GM19328 (cell line): ENCODE measurements around the gene TRMT61A.
"Not testable (repeated sequence)": the region's sequence is repeated elsewhere in the genome, so short reads cannot be mapped to it uniquely, and the experiment has no call there.

Experiments used
- ATAC-seq: cut with Tn5 transposase; IDR thresholded peaks from one replicate; pipeline ENCODE4 v1.9.1; 2021; ENCODE audit warnings: mild to moderate bottlenecking, moderate library complexity; ENCODE audit not compliant: unreplicated experiment

Gene TRMT61A

DNA sequence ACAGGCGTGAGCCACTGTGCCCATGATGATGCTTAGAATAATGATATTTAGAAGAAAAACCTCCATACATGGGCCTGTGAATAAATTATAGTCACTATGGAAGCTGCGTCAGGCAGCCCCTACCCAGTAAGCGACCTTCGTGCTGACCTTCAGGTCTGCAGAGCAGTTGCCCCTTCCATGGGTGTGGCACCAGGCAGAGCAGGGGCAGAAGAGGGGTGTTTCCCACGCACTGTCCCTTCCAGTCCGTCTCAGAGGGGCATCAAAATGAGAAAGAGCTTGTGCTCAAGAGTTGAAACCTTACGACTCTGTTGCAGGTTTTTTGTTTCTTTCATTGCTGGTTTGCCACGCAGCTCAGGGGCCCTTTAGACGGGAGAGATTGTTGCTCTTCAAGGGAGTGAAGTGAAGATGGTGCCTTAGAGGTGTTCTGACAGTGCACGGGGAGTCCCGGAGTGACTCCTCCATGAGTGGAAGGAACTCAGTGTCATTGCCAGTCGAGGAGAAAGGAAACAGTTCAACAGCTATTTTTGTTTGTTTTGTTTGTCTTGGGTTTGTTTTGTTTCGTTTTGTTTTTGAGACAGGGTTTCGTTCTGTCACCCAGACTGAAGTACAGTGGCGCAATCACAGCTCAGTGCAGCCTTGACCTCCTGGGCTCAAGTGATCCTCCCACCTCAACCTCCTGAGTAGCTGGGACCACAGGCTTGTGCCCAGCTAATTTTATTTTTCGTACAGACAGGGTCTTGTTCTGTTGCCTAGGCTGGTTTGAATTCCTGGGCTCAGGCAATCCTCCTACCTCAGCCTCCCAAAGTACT is 20.3 kb upstream of the TRMT61A start:
- ATAC-seq, result no peak

GRCh38 chr14:103509864-103510723 is 18.9 kb upstream of the TRMT61A start:
- ATAC-seq, result no peak

DNA sequence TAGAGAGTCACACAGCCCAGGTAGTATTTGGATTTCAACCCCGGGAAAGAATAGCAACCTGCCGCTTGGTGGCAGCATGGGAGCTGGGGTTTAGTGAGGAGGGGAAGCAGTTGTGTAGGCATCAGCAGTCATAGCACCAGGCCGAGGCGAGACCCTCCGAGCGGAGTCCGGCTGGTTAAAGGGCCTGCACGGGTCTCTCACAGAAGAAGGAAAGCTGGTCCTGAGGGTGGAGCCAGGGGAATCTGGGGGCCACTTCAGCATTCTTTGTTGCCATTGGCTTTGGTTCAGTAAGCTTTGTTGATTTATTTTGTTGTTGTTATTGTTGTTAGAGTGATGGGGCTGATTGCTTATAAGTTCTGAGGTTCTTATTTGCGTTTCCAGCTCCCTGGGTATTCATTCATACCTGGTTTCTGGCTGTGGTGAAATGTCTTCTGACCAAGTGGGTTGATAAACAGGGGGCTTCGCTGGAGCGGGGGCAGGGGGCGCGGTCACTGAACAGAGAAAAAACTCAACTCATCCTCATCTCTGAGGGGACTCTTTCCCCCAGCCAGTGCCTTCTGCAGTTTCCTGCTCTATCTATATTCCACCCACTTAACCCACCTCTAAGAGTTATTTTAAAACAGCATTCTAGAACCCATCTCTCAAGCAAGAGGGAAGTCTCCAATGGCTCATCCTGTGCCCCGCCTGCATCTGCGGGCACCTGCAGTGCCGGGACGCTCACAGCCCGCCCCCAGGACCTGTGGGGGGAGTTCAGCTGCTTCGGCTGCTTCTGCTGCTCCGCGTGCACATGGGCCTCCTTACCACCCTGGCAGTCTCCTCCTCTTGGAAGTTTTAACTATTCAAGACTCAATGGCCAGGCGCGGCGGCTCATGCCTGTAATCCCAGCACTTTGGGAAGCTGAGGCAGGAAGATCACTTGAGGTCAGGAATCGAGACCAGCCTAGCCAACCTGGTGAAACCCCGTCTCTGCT is 18.0 kb upstream of the TRMT61A start:
- no peak for ATAC-seq

DNA sequence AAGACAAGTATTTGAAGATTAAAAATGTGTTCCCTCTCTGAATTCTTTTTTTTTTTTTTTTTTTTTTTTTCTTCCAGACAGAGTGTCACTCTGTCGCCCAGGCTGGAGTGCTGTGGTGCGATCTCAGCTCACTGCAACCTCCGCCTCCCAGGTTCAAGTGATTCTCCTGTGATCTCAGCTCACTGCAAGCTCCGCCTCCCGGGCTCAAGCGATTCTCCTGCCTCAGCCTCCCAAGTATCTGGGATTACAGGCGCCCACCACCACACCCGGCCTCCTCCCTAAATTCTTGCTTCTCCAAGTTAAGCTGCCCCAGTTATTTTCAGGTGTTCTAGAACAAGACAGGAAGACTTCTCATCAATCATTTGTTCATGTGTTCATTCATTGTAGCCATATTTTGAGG is 16.8 kb upstream of the TRMT61A start:
- not testable (repeated sequence) for ATAC-seq

GRCh38 chr14:103512701-103513611 is 16.0 kb upstream of the TRMT61A start:
- ATAC-seq, result no peak

- no peak for ATAC-seq
These were observed 14.2 kb upstream of the TRMT61A start for GRCh38 chr14:103514596-103515421.

- no peak for ATAC-seq
These were observed 12.4 kb upstream of the TRMT61A start for GRCh38 chr14:103516426-103517173.

DNA sequence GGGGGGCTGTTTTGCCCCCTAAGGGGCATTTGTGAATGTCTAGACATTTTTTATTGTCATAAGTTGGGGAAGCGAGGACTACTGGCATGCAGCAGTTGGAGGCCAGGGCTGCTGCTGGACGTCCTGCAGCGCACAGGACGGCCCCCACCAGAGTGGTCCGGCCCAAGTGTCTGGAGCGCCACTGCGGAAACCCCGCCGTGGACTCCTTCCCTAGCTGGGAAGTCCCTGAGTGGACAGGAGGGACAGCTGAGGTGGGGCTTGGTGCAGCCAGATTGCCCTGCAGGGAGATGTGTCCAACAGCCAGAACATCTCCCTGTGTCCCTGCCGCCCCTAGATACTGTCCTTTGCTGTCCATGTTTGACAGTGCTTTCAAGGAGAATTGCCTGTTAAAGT is 11.8 kb upstream of the TRMT61A start:
- ATAC-seq, result no peak

DNA sequence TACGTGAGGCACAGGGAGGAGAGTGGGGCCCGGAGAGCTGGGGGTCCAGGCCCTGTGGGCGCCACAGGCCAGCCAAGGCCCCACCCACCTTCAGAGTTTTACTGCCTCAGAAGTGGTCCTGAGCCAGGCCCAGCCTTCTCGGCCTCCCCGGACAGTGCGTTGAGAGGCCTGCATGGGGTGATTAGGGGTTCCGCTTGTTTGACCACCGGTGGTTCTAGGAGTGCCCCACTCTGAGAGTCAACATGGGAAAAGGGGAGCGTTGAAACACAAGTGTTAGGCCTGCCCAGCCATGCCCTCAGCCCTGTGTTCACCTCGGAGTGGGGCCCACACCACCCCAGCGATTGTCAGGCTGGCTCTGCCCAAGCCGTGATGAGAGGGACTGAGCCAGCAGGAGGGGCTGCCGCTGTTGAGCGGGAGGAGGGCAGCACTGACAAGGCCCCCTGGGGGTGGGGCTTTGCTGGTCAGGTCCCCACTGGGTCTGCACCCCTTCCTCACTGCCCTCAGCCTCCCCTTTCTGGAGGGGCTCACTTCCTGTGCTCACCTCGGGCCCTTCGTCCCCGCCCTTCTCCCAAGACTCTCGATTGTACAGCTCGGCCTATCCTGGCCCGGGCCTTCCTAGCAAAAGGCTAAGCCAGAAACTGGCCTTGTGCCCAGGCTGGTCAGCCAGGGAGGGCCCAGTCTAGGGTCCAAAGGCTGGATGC is 11.1 kb upstream of the TRMT61A start:
- no peak for ATAC-seq

GRCh38 chr14:103518422-103519042 is 10.5 kb upstream of the TRMT61A start:
- ATAC-seq, result no peak

- no peak for ATAC-seq
These were observed 9.8 kb upstream of the TRMT61A start for GRCh38 chr14:103519043-103519836.

DNA sequence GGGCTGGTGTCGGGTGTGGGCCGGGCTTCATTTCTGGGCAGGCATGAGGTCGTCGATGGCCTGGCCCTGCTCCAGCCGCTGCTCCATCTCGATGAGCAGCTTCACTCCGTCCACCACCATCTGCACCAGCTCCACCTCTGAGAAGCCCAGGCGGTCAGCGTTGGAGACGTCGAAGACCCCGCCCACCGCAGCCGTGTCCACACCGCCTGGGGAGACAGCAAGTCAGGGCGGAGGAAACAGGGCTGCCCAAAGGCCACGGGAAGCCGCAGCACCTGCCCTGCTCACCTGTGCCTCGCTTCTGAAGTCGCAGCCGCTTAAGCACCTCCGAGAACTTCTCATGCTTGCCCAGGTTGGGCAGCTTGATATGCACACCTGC is 9.2 kb upstream of the TRMT61A start:
- no peak for ATAC-seq

DNA sequence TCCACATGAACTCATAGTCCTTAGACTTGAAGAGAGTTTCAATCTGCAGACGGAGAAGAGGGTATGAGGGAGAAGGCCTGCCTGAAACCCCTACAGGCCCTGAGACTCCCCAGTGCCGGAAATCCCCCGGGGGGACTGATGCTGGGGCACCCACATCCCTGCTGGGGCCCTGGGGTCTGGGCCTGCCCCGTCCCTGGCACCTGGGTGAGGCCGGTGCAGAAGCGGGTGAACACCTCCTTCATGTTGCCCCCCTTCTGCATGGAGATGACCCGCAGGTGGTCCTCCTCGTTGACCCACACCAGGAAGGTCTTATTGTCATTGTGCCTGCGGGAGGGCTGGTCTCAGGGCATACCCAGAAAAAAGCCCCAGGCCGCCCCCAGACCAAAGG is 8.7 kb upstream of the TRMT61A start:
- ATAC-seq, result no peak

GRCh38 chr14:103520657-103521437 is 8.1 kb upstream of the TRMT61A start:
- ATAC-seq, result no peak

DNA sequence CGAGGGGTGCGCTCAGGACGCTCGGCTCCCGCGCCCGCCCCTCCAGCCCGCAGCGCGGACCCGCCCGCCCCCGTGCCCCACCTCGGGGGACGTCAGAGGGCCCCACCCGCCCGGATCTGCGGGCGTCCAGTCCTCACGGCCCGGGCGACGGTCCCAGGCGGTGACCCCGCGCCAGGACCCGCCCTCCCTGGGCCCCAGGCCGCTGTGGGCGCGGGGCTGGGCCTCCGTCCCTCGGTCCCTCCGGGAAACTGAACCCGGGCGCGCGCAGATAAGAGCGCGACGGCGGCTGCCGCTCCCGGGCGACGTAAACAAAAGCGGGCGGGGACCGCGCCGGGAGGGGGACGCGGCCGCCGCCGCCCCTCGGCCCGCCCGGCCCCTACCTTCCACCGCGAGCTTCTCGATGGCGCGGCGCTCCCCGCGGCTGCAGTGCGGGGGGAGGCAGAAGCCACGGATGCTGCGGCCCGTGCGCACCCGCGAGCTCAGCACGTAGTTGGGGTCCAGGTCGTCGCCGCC is 7.5 kb upstream of the TRMT61A start:
- ATAC-seq, result no peak
